HG02973 (cell line): Measurements from ENCODE around the gene SULT4A1.
"Not testable (repeated sequence)": the region's sequence is repeated elsewhere in the genome, so short reads cannot be mapped to it uniquely, and the experiment has no call there.

ENCODE experiments used
- ATAC-seq: cut with Tn5 transposase; IDR thresholded peaks from one replicate; pipeline ENCODE4 v1.9.1; 2021; ENCODE audit warnings: moderate library complexity; ENCODE audit not compliant: unreplicated experiment

SULT4A1 gene

GRCh38 chr22:43887391-43887790 lies 25.1 kb upstream of the SULT4A1 start:
- ATAC-seq = no peak

DNA sequence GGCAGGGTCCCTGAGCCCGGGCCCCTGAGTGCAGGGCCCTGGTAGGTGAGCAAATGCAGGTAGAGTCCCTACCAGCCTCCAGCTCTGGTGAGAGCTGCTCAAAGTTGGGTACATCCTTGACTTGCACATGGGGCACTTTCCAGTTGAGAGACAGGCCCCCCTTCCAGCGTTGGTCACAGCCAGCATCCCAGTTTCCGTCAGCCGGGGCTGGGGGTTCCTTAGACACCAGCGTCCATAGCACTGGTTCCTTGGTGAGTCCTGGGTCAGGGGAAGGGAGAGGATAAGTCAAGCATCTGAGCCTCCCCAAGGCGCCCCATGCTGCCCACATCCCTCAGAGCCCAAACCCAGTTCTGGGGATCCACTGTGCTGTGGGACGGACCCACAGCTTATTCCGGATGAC lies 23.9 kb upstream of the SULT4A1 start:
- no peak for ATAC-seq

- no peak for ATAC-seq
Measured at GRCh38 chr22:43885786-43886185, 23.5 kb upstream of the SULT4A1 start.

- no peak for ATAC-seq
Measured at GRCh38 chr22:43885319-43885671, 23.0 kb upstream of the SULT4A1 start.

GRCh38 chr22:43884600-43885318 lies 22.4 kb upstream of the SULT4A1 start:
- peak; percentile 62 for ATAC-seq

GRCh38 chr22:43883719-43884415 lies 21.6 kb upstream of the SULT4A1 start:
- no peak for ATAC-seq

GRCh38 chr22:43883012-43883661 lies 20.8 kb upstream of the SULT4A1 start:
- ATAC-seq = no peak

DNA sequence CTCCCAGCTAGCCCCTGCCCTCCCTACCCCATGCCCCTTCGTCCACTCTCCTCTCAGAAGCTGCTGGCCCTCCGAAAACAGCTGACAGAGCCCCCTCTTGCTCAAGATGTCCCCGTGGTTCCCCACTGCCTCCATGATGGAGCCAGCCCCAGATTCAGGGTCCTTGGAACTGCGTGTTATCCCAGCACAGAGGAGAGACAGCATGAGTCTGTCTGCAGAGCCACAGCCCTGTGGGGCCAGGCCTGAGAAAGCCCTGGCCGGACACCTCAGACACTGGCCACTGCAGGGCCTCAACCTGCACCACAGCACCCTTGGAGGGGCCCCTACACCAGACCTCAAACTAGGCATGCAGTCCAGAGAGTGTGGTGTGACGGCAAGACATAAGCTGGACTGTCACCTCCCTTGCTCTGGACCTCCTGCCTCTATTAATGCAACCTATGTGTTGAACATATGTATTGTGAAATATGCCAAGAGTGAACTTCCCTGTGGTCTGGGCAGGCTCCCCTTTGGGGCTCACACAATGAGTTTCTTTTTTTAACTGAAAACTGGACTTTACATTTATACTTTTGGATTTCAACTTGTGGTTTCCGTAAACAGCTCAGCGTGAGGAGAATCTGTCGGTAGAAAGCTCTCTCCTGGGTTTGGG lies 19.9 kb upstream of the SULT4A1 start:
- ATAC-seq = no peak

GRCh38 chr22:43881091-43882061 lies 19.1 kb upstream of the SULT4A1 start:
- no peak for ATAC-seq

DNA sequence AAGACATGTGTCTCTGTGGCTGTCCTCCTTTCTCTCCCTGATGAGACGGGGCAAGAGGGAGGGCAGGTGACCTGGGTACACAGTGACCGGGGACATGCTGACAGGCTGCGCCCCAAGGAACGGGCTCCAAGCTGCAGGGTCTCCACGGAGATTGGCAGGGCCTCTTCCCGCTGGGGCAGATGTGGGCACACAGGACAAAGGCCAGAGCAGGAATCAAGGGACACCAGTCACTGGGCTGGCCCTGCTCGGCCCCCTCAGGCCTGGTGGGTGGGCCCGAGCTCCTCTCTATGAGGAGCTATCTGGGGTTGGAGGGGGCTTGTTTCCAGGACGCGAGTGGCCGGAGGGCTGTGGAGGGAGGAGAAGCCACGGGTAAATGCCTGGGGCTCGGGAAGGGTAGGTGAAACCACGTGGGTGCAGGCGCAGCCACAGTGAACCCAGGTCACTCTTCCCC lies 18.3 kb upstream of the SULT4A1 start:
- ATAC-seq = no peak

DNA sequence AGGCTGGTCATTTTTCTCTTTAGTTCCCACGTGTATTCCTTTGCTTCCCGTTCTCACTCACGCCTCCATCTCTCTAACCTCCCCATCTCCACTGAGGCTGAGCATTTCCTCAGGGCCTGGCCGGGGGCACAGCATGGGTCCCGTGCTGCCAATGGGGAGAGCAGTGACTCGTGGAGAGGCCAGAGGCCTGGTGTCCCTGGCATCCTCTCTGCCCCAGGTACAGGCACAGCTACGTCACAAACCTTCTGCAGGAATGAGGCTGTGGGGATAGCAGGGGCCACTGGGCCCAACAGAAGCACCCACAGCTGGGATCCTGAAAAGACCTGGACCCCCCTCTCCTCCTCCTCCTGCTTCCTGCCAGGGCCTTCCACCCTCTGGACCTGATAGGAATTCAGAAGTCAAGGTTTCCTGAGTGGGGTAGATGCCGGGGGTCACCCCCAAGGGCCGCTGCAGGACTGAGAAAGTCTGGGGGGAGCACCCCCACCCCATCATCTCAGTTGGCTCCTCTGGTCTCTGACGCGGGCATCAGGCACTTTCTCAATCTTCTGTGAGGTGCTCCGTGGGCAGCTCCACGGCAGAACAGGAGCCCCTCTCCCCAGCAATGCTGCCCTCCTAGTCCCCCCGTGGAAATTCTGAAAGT lies 17.7 kb upstream of the SULT4A1 start:
- no peak for ATAC-seq

DNA sequence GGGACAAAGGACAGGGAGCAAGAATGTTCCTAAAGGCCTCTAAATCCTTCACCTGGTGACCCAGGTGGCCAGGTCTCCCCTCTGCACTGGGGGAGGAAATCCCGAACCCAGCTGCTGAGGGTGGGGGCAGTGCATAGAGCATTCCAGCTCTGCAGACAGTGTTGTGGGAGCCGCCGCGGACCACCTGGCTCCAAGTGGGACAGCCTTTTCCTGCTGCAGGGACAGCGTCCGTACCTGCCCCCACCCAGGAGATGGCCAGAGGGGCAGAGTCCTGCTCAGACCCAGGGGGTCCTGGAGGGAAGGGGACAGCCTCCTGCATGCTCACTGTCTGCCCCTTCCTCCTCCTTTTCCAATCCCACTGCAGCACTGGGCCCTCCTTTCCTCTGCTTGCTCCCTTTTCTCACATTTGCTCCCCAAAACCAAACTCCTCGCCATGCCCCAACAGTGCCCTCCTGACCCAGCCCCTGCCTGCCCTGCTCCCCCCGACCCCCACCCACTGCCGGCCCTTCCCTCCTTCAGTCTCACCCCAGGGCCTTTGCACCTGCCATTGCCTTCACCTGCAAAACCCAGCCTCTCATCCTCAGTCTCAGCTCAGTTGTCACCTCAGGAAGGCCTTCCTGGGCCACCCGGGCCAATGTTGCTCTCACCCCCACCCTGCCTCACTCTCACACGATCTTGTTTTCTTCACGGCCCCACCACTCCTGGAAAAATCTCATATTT lies 16.7 kb upstream of the SULT4A1 start:
- ATAC-seq = no peak

DNA sequence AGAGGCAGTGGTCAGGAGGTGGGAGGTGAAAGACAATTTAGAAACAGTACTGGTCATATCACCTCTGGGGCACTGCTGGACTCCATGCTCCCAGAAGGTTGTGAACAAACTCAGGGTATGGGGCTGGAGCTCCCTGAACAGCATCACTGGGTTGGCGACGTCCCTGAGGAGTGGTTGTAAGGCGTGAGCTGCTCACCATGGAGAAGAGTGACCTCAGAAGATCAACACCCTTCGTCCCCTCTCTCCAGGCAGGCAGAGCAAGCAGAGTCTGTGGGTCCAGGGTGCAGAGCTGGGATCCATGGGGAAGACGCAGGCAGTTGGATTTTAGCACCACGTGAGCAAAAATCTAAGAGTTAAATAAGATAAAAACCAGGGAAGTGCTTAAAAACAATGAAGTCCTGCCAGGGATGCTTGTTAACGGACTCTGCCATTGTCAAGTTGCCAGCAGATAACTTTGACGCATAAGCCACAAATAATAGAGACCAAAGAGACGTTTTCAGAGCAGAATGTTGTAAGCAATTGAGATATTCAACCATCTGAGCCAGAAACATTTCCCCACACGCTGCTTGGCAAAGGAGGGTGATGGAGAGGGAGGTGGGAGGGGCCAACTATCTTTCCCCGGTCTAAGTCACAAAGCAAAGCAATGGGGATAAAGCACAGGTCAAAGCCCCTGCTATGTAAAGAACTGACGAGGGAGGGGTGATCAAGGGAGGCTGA lies 15.9 kb upstream of the SULT4A1 start:
- ATAC-seq = no peak

DNA sequence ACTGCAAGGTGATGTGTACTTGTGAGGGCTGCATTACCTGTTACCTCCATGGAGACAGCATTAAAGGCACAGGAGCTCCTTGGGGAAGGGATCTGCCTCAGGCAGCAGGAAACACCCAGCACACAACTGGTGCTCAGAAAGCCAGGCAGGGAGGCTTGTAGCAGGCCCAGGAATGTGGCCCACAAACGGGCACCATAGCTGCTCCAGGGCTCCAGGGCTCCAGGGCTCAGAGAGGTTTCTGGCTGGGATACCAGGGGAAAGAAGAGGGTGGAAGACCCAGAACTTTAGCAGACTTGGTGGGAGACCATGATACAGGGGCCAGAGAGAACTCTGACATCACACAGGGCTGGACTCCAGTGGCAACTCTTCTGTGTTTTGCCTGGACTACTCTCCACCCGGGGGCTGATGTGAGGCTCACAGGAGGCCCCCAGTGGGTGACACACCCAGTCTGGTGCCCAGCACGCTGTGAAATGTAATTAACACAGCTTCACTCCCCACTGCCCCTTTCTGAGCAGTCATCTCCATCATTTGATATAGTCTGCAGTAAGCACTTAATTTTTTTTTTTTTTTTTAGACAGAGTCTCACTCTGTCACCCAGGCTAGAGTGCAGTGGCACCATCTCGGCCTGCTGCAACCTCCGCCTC lies 14.7 kb upstream of the SULT4A1 start:
- no peak for ATAC-seq

- ATAC-seq = no peak
Measured at GRCh38 chr22:43869799-43870198, 7.5 kb upstream of the SULT4A1 start.

DNA sequence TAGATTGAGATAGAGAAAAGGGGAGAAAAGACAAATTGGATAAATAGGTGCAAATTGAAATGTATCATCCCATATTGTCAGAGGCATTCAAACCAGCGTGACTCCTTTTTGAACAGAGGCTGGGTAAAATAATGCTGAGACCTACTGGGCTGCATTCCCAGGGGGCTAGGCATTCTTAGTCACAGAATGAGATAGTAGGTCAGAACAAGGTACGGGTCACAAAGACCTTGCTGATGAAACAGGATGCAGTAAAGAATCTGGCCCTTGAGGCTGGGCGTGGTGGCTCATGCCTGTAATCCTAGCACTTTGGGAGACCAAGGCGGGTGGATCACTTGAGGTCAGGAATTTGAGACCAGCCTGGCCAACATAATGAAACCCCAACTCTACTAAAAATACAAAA lies 6.7 kb upstream of the SULT4A1 start:
- ATAC-seq = not testable (repeated sequence)

DNA sequence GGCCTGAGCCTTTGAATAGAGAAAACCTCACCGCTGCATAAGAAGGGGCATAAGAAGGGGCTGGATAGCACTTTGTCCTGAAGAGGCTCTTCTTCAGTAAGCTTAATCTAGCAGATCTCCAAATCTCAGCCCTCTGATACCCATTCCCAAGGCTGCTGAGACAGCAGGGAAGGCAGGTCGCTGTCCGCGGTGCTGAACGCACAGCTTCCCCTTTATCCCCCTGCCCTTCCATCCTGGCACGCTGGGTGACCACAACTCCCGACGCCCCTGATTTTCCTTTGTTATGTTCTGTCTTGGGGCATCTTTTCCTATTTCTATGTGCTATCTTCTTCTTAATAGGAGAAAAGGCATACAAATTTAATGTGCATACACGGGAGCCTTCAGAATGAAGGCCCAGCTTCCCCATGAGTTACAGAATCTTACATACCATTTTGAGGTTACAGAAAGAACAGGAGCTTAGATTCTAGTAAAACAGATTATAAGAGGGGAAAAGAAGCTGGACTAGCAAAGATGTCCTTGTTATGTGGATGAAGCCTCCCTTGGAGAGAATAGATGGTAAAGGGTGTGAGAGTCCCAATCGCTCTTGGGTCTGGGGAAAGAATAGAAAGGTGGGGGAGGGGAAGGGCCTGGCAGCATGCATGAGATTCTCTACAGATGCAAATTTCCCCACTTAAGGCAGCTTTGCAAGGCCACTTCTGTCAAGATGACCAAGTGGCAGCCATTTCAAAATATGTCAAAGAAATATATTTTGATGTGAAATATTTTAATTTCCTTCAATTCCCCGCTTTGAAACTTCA lies 5.7 kb upstream of the SULT4A1 start:
- no peak for ATAC-seq

DNA sequence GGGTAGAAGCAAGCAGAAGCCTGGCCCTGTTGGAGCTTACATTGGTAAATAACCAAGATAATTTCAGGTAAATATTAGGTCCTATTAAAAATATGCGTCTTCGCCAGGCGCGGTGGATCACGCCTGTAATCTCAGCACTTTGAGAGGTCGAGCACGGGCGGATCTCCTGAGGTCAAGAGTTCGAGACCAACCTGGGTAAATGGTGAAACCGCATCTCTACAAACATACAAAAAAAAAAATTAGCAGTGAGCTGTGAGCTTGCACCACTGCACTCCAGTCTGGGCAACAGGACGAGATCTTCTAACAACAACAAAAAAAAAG lies 529 bp upstream of the SULT4A1 start:
- ATAC-seq = no peak
